ENCODE measurements around the gene DCC.

The DCC gene

GRCh38 chr18:53442415-53442783, 1102.4 kb downstream of the DCC start:
- TF ChIP-seq CTCF (conservative IDR thresholded peaks at IDR 0.05): no peak
- H3K27ac ChIP-seq: no peak overlapping the region

GRCh38 chr18:53443336-53443735, 1103.3 kb downstream of the DCC start:
- no peak overlapping the region for H3K27ac ChIP-seq
- TF ChIP-seq CTCF (conservative IDR thresholded peaks at IDR 0.05): no peak

GRCh38 chr18:53443831-53444230, 1103.8 kb downstream of the DCC start:
- no peak for TF ChIP-seq CTCF (conservative IDR thresholded peaks at IDR 0.05)
- no peak overlapping the region for H3K27ac ChIP-seq

GRCh38 chr18:53451902-53452301, 1111.9 kb downstream of the DCC start:
- H3K27ac ChIP-seq: no peak overlapping the region
- no peak for TF ChIP-seq CTCF (conservative IDR thresholded peaks at IDR 0.05)

DNA sequence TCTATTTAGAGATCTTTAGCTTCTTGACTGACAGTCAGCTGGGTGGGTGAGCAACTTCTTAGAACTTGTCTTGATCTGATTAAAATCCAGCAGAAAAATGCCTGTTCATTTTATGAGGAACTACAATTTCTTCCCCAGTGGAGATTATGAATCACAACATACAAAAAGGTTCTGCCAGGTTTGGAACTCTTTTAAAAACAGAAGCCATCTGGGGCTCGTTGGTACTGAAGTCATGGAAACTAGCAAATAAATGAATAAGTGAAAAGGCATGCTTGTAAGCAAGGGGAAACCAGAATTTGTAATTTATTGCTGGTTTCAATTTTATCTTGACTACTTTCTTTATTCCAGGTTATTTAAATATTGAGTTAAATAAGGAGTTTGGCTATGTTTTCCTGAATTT, 1117.1 kb downstream of the DCC start:
- no peak for TF ChIP-seq CTCF (conservative IDR thresholded peaks at IDR 0.05)
- H3K27ac ChIP-seq: no peak overlapping the region

DNA sequence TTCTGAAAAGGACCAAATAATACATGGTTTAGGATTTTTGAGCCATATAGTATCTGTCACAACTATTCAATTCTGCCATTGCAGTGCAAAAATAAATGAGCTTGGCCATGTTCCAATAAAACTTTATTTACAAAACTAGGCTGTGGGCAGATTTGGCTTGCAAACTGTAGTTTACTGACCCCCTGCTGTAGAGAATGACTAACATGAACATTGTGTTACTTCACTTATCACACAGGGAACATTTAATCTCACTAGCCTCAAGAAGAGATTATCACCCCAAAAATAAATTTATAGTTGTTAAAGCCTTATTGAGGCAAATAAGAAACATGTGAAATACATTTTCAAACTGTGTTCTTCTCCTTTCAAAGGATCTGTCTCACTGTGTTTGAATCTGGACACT, 1118.3 kb downstream of the DCC start:
- H3K27ac ChIP-seq: no peak overlapping the region
- no peak for TF ChIP-seq CTCF (conservative IDR thresholded peaks at IDR 0.05)

GRCh38 chr18:53458944-53459580, 1119.1 kb downstream of the DCC start:
- no peak overlapping the region for H3K27ac ChIP-seq
- TF ChIP-seq CTCF (conservative IDR thresholded peaks at IDR 0.05): no peak
